22Rv1 (cell line): ENCODE results near the gene ATP1A1.

Experiments
- H3K27ac ChIP-seq: fragments of 450-650 bp; 2 replicates; pipeline ENCODE4 v1.5.1; 2017
- CTCF ChIP-seq: fragments of 450-650 bp; IDR thresholded peaks from 2 replicates; pipeline ENCODE4 v1.5.1; 2017; ENCODE audit warnings: mild to moderate bottlenecking
- ZFX ChIP-seq: fragments of 450-650 bp; IDR thresholded peaks from 2 replicates; pipeline ENCODE4 v1.6.1; 2017; ENCODE audit warnings: antibody characterized with exemption, borderline replicate concordance

ATP1A1 gene

GRCh38 chr1:116361648-116362047, 11.4 kb upstream of the ATP1A1 start:
- no peak for TF ChIP-seq CTCF
- TF ChIP-seq ZFX: no peak
- H3K27ac ChIP-seq: no peak overlapping the region

DNA sequence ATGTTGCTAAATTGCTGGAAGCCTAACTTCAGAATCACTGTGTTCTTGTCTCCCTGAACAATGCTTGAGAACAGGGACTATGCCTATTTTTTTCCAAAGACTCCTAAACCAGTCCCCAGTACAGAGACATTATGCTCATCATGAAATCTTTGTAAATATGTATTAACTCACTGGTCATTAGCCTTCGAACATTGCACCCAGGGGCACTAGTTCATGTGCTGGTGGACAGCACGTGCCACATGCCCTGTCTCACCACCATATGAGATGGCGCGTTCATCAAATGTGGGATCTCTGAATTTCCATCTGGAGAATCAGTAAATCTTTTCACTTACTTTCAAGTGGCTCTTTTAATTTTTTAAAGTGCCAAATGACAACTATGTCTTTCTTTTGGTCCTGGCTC, 11.0 kb upstream of the ATP1A1 start:
- no peak for TF ChIP-seq CTCF
- TF ChIP-seq ZFX: no peak
- no peak overlapping the region for H3K27ac ChIP-seq

- TF ChIP-seq ZFX (no peak), CTCF (no peak)
- no peak overlapping the region for H3K27ac ChIP-seq
Observed at GRCh38 chr1:116365353-116365780, 7.7 kb upstream of the ATP1A1 start.

GRCh38 chr1:116365857-116366256, 7.2 kb upstream of the ATP1A1 start:
- no peak overlapping the region for H3K27ac ChIP-seq
- TF ChIP-seq CTCF (no peak), ZFX (no peak)

DNA sequence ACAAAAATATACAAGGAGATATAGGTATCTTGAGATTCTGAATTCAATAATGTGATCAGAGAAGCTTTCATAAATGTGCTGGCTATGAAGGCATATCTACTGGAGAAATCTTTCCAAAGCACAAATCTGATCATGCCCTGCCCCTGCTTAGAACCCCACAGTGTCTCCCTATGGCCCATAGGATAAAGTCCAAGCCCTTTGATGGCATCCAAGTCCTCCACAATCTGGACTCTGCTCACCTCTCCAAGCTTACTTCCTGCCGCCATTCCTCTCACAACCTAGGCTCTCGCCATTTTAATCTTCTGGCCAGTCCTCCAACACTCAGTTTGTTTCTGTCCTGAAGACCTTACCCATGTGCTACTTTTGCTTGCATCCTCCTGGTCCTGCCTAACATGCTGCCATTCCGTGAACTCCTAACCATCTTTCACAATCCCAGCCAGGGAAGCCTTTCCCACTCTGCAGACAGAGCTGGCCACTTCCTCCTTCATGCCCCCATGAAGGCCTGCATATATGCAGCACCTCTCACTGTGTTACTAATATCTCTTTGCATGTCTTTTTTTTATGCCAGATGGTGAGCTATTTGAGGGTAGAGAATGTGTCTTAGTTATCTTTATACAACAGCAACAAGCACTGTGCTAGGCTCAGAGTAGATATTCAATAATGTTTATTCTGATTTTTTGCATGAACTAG, 5.6 kb upstream of the ATP1A1 start:
- no peak overlapping the region for H3K27ac ChIP-seq
- TF ChIP-seq ZFX (no peak), CTCF (no peak)

- TF ChIP-seq CTCF (no peak), ZFX (no peak)
- no peak overlapping the region for H3K27ac ChIP-seq
Observed at GRCh38 chr1:116368241-116368640, 4.8 kb upstream of the ATP1A1 start.

DNA sequence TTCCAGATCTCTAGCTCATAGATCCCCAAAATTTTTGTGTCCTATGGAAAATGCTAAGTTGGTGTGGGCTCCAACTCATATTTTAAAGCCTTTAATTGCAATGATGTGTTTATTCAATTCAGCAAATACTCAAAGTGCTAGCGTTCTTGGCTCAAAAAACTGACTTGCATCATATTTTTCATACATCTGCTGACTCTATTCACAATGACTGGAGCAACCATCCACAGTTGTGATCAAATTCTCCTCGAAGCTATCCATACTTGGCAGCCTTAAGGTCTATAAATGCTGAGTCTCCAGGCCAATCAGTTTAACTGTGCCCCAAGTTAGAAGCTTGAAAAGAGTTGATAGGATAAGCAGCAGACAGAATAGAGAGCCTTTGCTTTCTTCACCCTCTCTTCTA, 2.9 kb upstream of the ATP1A1 start:
- no peak for TF ChIP-seq ZFX
- TF ChIP-seq CTCF: no peak
- no peak overlapping the region for H3K27ac ChIP-seq
